GM21360 (cell line): ENCODE results near the gene MBOAT1.

Source experiments
- ATAC-seq: cut with Tn5 transposase; IDR thresholded peaks from one replicate; pipeline ENCODE4 v1.9.1; 2021; ENCODE audit warnings: mild to moderate bottlenecking, moderate library complexity; ENCODE audit not compliant: unreplicated experiment

The MBOAT1 gene

GRCh38 chr6:20234136-20234535 is 21.9 kb upstream of the MBOAT1 start:
- ATAC-seq = no peak

- ATAC-seq = no peak
Observed at GRCh38 chr6:20233007-20233730, 20.9 kb upstream of the MBOAT1 start.

- no peak for ATAC-seq
Observed at GRCh38 chr6:20232188-20232587, 19.9 kb upstream of the MBOAT1 start.

DNA sequence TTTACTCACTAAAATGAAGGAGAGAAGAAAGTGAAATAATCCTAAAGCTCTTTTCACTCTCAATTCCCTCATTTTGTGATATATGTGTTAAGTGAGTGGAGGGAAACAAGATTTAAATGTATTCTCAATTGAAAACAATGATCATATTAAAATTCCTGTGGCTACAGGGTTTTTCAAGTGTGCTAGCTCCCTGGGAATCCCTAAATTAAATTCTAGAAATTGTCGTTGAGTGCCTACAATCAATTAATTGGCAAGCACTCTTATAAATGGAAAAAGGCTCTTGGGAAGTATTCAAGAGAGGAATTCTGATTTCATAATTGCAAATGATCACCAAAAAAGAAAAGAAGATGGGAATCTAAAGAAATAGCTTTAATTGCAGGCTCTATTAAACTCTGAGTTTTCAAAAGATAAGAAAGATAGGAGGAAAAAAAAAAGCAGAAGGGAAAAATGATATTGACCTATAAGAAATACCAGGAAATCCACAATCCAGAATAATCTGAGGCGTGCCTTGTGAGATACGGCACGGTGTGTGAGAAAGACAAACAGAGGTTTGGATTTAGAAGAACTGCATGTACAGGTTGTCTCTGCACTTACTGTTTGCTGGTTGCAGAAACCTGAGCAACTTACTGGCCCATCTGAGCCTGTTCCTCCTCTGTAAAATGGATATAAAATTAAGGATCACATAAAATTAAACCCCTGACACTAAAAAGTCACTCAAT is 18.3 kb upstream of the MBOAT1 start:
- no peak for ATAC-seq

GRCh38 chr6:20229881-20230280 is 17.6 kb upstream of the MBOAT1 start:
- no peak for ATAC-seq

DNA sequence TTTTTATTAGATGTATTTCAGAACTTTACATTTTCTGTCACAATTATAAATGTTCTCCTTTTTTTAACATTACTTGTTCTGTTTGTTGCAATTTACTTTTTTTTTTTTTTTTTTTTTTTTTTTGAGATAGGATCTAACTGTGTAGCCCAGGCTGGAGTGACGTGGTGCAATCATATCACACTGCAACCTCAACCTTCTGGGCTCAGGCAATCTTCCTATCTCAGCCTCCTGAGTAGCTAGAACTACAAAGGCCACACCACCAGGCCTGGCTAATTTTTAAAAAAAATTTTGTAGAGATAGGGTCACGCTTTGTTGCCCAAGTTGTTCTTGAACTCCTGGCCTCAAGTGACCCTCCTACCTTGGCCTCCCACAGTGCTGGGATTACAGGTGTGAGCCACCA is 15.1 kb upstream of the MBOAT1 start:
- ATAC-seq = no peak

- ATAC-seq = no peak
Observed at GRCh38 chr6:20223141-20223540, 10.9 kb upstream of the MBOAT1 start.

- ATAC-seq = no peak
Observed at GRCh38 chr6:20221421-20221820, 9.2 kb upstream of the MBOAT1 start.

GRCh38 chr6:20220359-20220758 is 8.1 kb upstream of the MBOAT1 start:
- ATAC-seq = no peak

DNA sequence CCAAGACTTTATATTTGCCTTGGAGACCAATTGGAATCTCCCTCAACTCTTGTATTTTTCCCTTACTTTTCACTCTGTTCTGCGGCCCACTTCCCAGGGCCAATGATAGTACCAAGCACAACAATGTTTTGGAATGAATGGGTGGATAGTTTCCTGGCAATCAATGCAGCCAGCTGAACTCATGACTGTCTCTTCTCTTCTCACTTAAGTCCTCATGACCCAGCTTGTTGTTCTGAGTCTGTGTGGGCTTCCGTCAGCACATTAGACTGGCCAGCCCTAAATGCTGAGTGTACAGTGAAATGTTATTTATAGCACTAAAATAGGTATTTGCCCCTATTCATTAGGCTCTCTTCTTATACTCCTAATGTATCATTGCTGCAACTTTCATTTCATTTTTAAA is 5.6 kb upstream of the MBOAT1 start:
- ATAC-seq = no peak

DNA sequence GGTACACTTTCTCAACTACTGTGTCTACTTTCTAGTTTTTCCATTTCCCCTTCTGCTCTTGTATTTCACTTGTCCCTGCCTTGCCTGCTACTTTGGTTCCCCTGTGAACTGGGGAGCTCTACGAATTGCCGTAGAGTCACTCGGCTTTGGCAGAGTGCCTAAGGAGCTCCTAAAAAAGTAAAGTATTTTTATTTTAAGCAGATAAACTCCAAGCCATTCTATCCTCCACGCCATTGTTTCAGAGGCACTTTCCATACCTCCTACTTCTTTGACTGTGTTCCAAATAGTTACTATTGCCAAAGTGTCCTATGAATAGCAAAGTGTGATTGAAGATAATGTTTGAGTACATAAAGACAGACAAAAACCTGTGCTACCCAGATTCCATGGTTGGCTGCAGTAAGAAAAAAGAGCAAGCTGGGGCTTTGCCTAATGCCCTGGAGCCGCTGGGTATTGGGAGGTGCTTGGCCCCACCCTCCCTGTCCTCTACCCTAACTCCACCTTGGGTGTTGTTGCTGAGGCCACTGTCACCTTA is 5.1 kb upstream of the MBOAT1 start:
- no peak for ATAC-seq

GRCh38 chr6:20215310-20215709 is 3.0 kb upstream of the MBOAT1 start:
- ATAC-seq = no peak

GRCh38 chr6:20213271-20213798 is 1.1 kb upstream of the MBOAT1 start:
- ATAC-seq = no peak

DNA sequence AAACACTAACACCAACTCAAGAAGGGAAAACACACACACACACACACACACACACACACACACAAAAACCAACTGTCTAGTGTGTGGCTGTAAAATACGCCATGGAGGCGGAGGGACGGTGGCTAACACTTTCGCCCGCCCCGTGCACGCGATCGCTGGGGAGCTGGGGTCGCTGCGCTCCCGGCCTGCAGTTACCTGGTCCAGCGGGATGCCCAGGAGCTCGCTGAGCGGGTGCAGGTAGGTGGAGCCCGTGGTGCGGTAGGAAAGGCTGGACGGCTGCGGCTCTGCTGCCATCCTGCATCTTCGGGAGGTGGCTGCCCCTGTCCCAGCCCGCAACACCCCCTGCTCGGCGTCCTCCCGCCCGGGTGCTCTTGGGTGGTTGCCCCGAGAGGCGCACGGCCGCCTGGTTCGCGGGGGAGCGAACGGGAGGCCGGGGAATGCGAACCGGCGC is 303 bp downstream of the MBOAT1 start:
- no peak for ATAC-seq

GRCh38 chr6:20211037-20211940 is 980 bp downstream of the MBOAT1 start:
- ATAC-seq = peak; percentile 22

DNA sequence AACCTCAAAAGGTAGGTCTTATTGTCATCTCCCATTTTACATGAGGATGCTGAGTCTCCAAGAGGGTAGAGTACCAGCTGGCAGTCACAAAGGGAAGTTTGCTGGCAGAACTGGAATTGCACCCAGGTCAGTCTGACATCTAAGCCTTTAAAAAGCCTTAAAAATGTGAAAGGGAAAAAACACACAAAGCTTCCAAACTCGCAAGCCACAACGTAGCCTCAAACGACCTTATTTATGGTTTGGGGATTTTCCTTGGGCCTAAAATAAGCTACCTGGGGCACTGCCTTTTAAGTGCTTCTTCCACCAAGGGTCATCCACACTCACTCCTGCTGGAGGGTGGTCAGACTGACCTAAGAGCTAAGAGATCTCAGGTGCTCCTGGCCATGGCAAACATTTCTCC is 2.1 kb downstream of the MBOAT1 start:
- no peak for ATAC-seq

- ATAC-seq = no peak
Observed at GRCh38 chr6:20208687-20209378, 3.4 kb downstream of the MBOAT1 start.

DNA sequence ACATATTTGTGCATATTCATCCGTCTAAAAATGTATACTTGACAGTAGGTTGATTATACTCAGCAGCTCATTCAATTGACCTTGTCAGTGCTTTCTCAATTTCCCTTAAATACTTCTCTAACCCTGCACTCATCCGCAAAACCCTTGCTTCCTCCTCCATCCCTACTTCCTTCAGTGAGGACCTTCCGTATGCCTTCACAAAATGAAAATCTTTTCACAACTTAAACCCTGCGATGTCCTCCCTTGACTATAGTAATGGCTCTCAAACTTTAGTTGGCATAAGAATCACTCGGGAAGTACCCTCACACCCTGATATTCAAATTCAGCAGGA is 5.2 kb downstream of the MBOAT1 start:
- no peak for ATAC-seq

DNA sequence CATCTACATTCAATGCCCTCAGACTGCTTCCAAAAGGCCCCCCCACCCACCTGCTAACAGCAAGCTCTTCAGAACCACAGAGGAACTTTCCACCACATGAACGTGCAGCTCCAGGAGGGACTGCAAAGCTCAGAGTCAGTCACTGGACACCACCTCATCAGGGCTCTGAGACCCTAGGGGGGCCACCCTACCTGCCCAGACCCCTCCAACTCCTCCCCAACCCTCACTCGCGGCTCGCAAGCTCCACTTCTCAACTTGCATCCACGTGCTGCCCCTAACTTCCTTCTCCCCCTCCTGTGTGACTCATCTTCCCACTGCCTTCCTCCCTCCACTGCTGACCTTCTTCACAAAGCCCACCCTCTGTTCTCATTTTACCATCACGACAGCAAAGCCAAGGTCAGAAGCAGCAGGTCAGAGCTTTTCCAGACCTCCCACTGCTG is 6.5 kb downstream of the MBOAT1 start:
- no peak for ATAC-seq

GRCh38 chr6:20204512-20204894 is 7.8 kb downstream of the MBOAT1 start:
- ATAC-seq = no peak
